Mononuclear cell (primary cell): Measurements from ENCODE around the gene HNRNPF. TPM values are rescaled to one million over a fixed set of nuclear protein-coding genes. Genes with fewer than 3 reads are reported as not detected.
"Not testable (repeated sequence)": the region's sequence is repeated elsewhere in the genome, so short reads cannot be mapped to it uniquely, and the experiment has no call there.

ENCODE experiments used
- H3K27me3 ChIP-seq: 2 replicates; pipeline ENCODE4 v1.6.0; 2011; ENCODE audit warnings: low read length, control low read depth; ENCODE audit not compliant: insufficient read depth
- H3K4me1 ChIP-seq: 2 replicates; pipeline ENCODE4 v1.5.1; 2011; ENCODE audit warnings: mild to moderate bottlenecking, low read length, control low read depth; ENCODE audit not compliant: insufficient read depth
- H3K4me3 ChIP-seq: 2 replicates; pipeline ENCODE4 v1.5.1; 2011; ENCODE audit warnings: mild to moderate bottlenecking, low read length, moderate library complexity
- H3K9me3 ChIP-seq: 2 replicates; pipeline ENCODE4 v1.5.1; 2011; ENCODE audit warnings: low read depth, mild to moderate bottlenecking, control low read depth, low read length
- total RNA-seq: library from RNA; depleted of rRNA; stranded (reverse); fragments of >200 nt; gene quantifications from one replicate; pipeline ENCODE4 v1.2.3, GENCODE V29; 2012

The HNRNPF gene
- total RNA-seq, 1 donor, result 118 TPM

DNA sequence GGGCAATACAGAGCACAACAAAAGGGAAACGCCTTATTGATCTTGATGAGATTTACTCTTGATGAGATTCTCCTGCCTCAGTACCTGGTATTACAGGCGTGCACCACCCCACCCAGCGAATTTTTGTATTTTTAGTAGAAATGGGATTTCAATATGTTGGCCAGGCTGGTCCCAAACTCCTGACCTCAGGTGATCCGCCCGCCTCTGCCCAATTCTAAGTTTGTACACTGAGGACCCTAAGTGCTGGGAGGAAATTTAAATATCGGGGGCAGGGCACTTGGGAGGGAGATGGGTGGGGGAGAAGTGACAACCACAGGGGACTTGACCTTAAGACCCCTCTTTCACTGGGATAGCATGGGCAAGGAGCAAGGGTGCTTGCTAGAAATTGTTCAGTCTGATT, 14.1 kb downstream of the HNRNPF start:
- Histone ChIP-seq H3K4me1 (peaks cover 61% of the 10 kb centered on the region), H3K4me3 (no peak overlapping the region)

DNA sequence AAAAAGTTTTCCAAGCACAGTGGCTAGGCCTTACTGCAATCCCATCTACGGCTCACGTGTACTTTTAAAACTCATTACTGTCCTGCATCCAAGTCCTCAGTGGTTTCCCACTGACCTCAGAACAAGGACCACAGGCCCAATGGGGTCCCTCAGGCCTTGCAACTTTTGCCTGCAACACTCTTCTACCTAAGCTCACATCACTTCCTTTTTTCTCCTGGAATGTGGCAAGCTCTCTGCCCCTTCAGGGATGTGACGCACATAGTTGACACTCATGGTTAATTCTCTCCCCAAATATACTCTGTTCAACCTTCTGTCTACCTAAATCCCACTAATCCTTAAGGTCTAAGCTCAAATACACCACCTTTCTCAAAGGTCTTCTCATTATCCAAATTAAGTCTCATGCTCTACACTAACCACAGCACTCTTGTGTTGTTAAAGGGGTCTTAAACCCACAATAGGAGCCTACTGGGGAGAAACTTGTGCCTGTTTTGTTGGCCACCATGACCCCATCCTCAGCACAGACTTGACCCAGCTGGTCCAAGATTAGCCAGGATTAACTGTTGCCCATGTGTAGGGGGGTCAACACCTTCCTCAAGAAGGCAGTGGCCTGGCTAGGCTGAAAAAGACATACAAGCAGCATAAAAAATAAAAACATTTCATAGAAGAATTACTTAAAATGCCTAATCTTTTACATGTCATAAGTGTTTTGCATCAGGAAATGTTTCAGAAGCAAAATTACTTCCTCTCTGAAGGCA, 15.2 kb downstream of the HNRNPF start:
- Histone ChIP-seq H3K4me1 (peaks cover 54% of the 10 kb centered on the region), H3K9me3 (no peaks in the 10 kb centered on the region), H3K4me3 (no peak overlapping the region)

More for the DNA sequence above, 14.1 kb downstream of the HNRNPF start:
- Histone ChIP-seq H3K9me3 (no peaks in the 10 kb centered on the region), H3K27me3 (no peaks in the 10 kb centered on the region)

DNA sequence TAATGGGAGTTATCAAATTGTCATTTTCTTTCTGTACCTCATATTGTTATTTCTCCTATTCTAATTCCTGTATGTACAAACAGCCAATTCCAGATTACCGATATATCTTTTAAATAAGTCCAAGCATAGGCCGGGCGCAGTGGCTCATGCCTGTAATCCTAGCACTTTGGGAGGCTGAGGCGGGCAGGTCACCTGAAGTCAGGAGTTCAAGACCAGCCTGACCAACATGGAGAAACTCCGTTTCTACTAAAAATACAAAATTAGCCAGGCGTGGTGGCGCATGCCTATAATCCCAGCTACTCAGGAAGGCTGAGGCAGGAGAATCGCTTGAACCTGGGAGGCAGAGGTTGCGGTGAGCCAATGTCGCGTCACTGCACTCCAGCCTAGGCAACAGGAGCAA, 15.8 kb downstream of the HNRNPF start:
- not testable (repeated sequence) for H3K4me3 ChIP-seq, H3K27me3 ChIP-seq, H3K9me3 ChIP-seq
- H3K4me1 ChIP-seq, result peaks cover 51% of the 10 kb centered on the region

More for the DNA sequence above, 15.2 kb downstream of the HNRNPF start:
- no peaks in the 10 kb centered on the region for H3K27me3 ChIP-seq

GRCh38 chr10:43392748-43393147, 16.2 kb downstream of the HNRNPF start:
- H3K4me3 ChIP-seq, result no peak overlapping the region
- H3K4me1 ChIP-seq, result peaks cover 47% of the 10 kb centered on the region
- no peaks in the 10 kb centered on the region for H3K27me3 ChIP-seq
- H3K9me3 ChIP-seq, result no peaks in the 10 kb centered on the region

- H3K4me1 ChIP-seq, result peaks cover 42% of the 10 kb centered on the region
- H3K4me3 ChIP-seq, result no peak overlapping the region
- H3K9me3 ChIP-seq, result no peaks in the 10 kb centered on the region
- no peaks in the 10 kb centered on the region for H3K27me3 ChIP-seq
Measured at GRCh38 chr10:43391496-43391895, 17.5 kb downstream of the HNRNPF start.

DNA sequence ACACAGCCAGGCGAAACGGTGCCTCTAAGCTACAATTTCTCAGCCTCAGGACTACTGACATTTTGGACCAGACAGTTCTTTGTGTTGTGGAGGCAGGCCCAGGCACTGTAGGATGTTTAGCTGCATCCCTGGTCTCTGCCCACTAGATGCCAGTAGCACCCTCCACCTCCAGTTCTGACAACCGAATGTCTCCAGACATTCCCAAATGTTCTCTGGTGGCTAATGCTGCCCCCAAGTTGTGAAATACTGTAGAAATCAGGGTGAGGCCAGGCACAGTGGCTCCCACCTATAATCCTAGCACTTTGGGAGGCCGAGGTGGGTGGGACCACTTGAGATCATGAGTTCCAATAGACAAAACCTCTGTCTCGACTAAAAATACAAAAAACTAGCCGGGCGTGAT, 18.2 kb downstream of the HNRNPF start:
- H3K4me1 ChIP-seq, result peaks cover 35% of the 10 kb centered on the region
- H3K4me3 ChIP-seq, result no peak overlapping the region
- no peaks in the 10 kb centered on the region for H3K9me3 ChIP-seq

DNA sequence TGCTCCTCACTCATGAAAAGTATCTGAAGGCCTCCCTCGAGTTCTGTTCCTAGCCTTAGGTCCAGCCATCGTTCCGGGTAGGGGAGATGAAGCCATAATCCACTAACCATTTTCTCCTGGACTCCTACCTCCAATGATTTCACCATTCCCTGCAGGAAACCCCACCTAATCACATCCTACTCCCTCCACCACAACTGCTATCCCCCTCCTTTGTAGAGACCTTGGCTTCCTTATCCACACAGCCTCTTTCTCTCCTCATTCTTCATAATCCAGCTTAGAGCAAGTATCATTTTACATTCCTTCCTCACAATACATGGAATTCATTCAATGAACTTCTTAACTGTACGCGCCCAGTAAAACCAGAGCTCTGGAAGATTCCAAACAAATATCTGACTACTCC, 18.7 kb downstream of the HNRNPF start:
- no peaks in the 10 kb centered on the region for H3K27me3 ChIP-seq
- H3K4me3 ChIP-seq, result no peak overlapping the region
- peaks cover 31% of the 10 kb centered on the region for H3K4me1 ChIP-seq
- H3K9me3 ChIP-seq, result no peaks in the 10 kb centered on the region

More for the DNA sequence above, 18.2 kb downstream of the HNRNPF start:
- H3K27me3 ChIP-seq, result no peaks in the 10 kb centered on the region

GRCh38 chr10:43389867-43390266, 19.1 kb downstream of the HNRNPF start:
- peaks cover 26% of the 10 kb centered on the region for H3K4me1 ChIP-seq
- no peaks in the 10 kb centered on the region for H3K9me3 ChIP-seq
- H3K4me3 ChIP-seq, result no peak overlapping the region
- no peaks in the 10 kb centered on the region for H3K27me3 ChIP-seq

GRCh38 chr10:43387678-43388032, 21.3 kb downstream of the HNRNPF start:
- H3K27me3 ChIP-seq, result no peaks in the 10 kb centered on the region

GRCh38 chr10:43386981-43387677, 21.9 kb downstream of the HNRNPF start:
- H3K4me3 ChIP-seq, result no peak overlapping the region
- no peaks in the 10 kb centered on the region for H3K27me3 ChIP-seq
- H3K4me1 ChIP-seq, result peaks cover 11% of the 10 kb centered on the region
- H3K9me3 ChIP-seq, result no peaks in the 10 kb centered on the region

More at GRCh38 chr10:43387678-43388032, 21.3 kb downstream of the HNRNPF start:
- Histone ChIP-seq H3K4me3 (no peak overlapping the region), H3K4me1 (peaks cover 11% of the 10 kb centered on the region), H3K9me3 (no peaks in the 10 kb centered on the region)

DNA sequence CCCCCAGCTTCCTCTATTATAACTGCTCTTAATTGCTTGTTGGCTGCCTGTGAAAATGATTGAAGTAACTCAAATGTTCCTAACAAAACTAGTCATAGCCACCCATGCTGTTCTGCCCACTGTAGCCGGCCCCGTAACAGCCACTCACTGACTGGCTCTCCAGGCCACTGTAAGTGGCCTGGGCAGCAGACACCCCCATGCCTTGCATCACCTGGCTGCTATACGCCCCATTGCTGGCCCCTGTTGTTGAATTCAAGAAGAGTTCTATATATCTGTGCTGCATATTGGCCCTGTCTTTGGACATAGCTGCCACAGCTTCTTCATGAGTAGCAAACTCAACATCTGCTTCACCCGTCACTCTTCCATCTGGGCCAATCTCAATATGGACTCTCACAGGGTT, 22.4 kb downstream of the HNRNPF start:
- peaks cover 11% of the 10 kb centered on the region for H3K4me1 ChIP-seq
- no peaks in the 10 kb centered on the region for H3K27me3 ChIP-seq
- no peaks in the 10 kb centered on the region for H3K9me3 ChIP-seq
- H3K4me3 ChIP-seq, result no peak overlapping the region

GRCh38 chr10:43385412-43386004, 23.5 kb downstream of the HNRNPF start:
- Histone ChIP-seq H3K4me3 (no peak overlapping the region), H3K4me1 (peaks cover 6% of the 10 kb centered on the region), H3K9me3 (no peaks in the 10 kb centered on the region), H3K27me3 (no peaks in the 10 kb centered on the region)

GRCh38 chr10:43384252-43385221, 24.4 kb downstream of the HNRNPF start:
- Histone ChIP-seq H3K4me3 (no peak overlapping the region), H3K9me3 (no peaks in the 10 kb centered on the region), H3K4me1 (peaks cover 6% of the 10 kb centered on the region), H3K27me3 (no peaks in the 10 kb centered on the region)

GRCh38 chr10:43383204-43383971, 25.6 kb downstream of the HNRNPF start:
- Histone ChIP-seq H3K4me3 (no peak overlapping the region), H3K4me1 (no peaks in the 10 kb centered on the region), H3K9me3 (no peaks in the 10 kb centered on the region), H3K27me3 (no peaks in the 10 kb centered on the region)
